GM12873 (cell line): ENCODE data around the gene LRRN3.

ENCODE experiments used
- TF ChIP-seq, protein P1 (sequence below): IDR thresholded peaks from 2 replicates; pipeline ENCODE4 v1.5.1; 2012; ENCODE audit warnings: low read depth, mild to moderate bottlenecking, moderate library complexity, low read length, control low read depth; ENCODE audit not compliant: insufficient read depth; ENCODE audit errors: missing control alignments

The LRRN3 gene

GRCh38 chr7:111077001-111077400 is 13.9 kb upstream of the LRRN3 start:
- TF ChIP-seq, protein P1, sequence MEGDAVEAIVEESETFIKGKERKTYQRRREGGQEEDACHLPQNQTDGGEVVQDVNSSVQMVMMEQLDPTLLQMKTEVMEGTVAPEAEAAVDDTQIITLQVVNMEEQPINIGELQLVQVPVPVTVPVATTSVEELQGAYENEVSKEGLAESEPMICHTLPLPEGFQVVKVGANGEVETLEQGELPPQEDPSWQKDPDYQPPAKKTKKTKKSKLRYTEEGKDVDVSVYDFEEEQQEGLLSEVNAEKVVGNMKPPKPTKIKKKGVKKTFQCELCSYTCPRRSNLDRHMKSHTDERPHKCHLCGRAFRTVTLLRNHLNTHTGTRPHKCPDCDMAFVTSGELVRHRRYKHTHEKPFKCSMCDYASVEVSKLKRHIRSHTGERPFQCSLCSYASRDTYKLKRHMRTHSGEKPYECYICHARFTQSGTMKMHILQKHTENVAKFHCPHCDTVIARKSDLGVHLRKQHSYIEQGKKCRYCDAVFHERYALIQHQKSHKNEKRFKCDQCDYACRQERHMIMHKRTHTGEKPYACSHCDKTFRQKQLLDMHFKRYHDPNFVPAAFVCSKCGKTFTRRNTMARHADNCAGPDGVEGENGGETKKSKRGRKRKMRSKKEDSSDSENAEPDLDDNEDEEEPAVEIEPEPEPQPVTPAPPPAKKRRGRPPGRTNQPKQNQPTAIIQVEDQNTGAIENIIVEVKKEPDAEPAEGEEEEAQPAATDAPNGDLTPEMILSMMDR, result no peak

DNA sequence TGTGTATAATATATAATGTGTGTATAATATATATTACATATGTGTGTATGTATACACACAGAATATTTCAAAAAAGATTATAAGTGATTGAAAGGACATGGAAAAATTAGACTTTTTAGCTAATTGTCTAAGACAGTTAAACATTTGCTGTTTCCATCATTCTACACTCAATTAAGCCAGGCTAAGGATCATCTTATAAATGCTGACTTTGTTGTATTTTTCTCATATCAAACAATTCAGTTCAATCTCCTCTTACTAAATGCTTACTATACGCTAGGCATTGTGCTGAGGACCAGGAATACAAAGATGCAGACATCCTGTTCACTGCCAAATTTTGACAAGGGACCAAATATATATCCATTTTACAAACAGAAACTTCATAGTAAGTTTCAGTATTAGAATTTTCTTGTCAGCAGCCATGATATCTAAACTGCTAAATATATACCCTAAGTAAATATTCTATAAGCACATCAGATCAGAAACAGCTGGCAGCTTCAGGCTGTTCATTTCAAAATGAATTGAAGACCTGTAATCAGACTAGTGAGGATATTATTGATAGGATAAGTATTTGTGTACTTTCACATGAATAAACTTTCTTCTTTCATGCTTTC is 10.3 kb upstream of the LRRN3 start:
- TF ChIP-seq, protein P1, result no peak

GRCh38 chr7:111081546-111082267 is 9.2 kb upstream of the LRRN3 start:
- TF ChIP-seq, protein P1, result no peak

GRCh38 chr7:111082351-111082750 is 8.6 kb upstream of the LRRN3 start:
- TF ChIP-seq, protein P1, result no peak

GRCh38 chr7:111083413-111083812 is 7.5 kb upstream of the LRRN3 start:
- TF ChIP-seq, protein P1, result no peak

GRCh38 chr7:111085356-111085755 is 5.6 kb upstream of the LRRN3 start:
- TF ChIP-seq, protein P1, result no peak

DNA sequence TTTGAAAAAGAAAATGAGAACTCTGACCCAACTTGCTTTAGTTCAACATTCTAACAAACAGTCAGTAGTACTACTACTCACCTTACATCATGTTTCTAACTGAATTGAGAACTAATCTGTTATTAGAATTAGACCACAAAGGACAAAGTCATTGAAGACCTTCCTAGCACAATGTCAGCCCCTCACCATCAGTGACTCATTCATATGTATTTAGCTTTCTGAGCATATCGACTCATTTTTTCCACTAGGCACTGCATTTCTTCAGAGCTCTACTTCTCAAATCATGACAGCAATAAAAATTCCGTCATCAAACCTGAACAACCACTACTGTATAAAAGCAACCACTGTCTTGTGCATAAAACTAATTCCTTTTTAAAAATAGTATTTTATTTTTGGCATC is 4.4 kb upstream of the LRRN3 start:
- TF ChIP-seq, protein P1, result no peak
